ENCODE data around the gene C10orf67. TPM values are rescaled to one million over a fixed set of nuclear protein-coding genes. Genes with fewer than 3 reads are reported as not detected.

The C10orf67 gene
- total RNA-seq, 1 experiment from 2014 or later, result 0.21 TPM

- TF ChIP-seq, protein P1, sequence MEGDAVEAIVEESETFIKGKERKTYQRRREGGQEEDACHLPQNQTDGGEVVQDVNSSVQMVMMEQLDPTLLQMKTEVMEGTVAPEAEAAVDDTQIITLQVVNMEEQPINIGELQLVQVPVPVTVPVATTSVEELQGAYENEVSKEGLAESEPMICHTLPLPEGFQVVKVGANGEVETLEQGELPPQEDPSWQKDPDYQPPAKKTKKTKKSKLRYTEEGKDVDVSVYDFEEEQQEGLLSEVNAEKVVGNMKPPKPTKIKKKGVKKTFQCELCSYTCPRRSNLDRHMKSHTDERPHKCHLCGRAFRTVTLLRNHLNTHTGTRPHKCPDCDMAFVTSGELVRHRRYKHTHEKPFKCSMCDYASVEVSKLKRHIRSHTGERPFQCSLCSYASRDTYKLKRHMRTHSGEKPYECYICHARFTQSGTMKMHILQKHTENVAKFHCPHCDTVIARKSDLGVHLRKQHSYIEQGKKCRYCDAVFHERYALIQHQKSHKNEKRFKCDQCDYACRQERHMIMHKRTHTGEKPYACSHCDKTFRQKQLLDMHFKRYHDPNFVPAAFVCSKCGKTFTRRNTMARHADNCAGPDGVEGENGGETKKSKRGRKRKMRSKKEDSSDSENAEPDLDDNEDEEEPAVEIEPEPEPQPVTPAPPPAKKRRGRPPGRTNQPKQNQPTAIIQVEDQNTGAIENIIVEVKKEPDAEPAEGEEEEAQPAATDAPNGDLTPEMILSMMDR (IDR thresholded peaks at IDR 0.05; ENCODE audit: unreplicated experiment), result no peak
- POLR2A ChIA-PET, result interaction anchor here (0.7 to 0.8 kb wide), 2 partner anchors 23 to 401 kb away, joined by 3 to 5 read pairs; no protein-coding TSS in a partner anchor
- H3K4me1 Mint-ChIP-seq (ENCODE audit: insufficient read depth, unreplicated experiment), result peaks cover 17% of the 10 kb centered on the region
- CTCF ChIA-PET, result interaction anchor here (0.6 to 9.7 kb wide), 68 partner anchors 8 to 1399 kb away, joined by 3 to 141 read pairs (median 4); no protein-coding TSS in a partner anchor
- no peak overlapping the region for H3K27ac Mint-ChIP-seq (ENCODE audit: low read depth, unreplicated experiment)
- intact Hi-C loops (cut with micrococcal nuclease), result loop anchor here (2.0 to 10.0 kb wide), 7 partner anchors 135 to 1397 kb away; no protein-coding TSS in a partner anchor
- peak; percentile 50 for DNase-seq (ENCODE audit: unreplicated experiment)
- no TSS peak for BruUV-seq (replicated peaks)
- H3K9me3 Mint-ChIP-seq (ENCODE audit: unreplicated experiment), result no peaks in the 10 kb centered on the region
- H3K4me3 Mint-ChIP-seq (ENCODE audit: unreplicated experiment), result no peak overlapping the region
- H3K27me3 Mint-ChIP-seq (ENCODE audit: insufficient read depth, unreplicated experiment), result peaks cover 55% of the 10 kb centered on the region
- H3K36me3 Mint-ChIP-seq (ENCODE audit: insufficient read depth, unreplicated experiment), result no peaks in the 10 kb centered on the region
Observed at GRCh38 chr10:23157691-23158369, 186.8 kb downstream of the C10orf67 start.

- no peaks in the 10 kb centered on the region for H3K9me3 Mint-ChIP-seq (ENCODE audit: unreplicated experiment)
- DNase-seq (ENCODE audit: unreplicated experiment), result no peak
- peaks cover 17% of the 10 kb centered on the region for H3K4me1 Mint-ChIP-seq (ENCODE audit: insufficient read depth, unreplicated experiment)
- H3K4me3 Mint-ChIP-seq (ENCODE audit: unreplicated experiment), result no peak overlapping the region
- ChIA-PET POLR2A (no interaction called here), CTCF (interaction anchor here (0.6 to 9.7 kb wide), 35 partner anchors 8 to 1363 kb away, joined by 3 to 141 read pairs (median 7); no protein-coding TSS in a partner anchor)
- H3K27me3 Mint-ChIP-seq (ENCODE audit: insufficient read depth, unreplicated experiment), result peaks cover 50% of the 10 kb centered on the region
- BruUV-seq (replicated peaks), result no TSS peak
- intact Hi-C loops (cut with micrococcal nuclease), result loop anchor here (5.0 to 10.0 kb wide), 3 partner anchors 500 to 1398 kb away; no protein-coding TSS in a partner anchor
- no peak overlapping the region for H3K27ac Mint-ChIP-seq (ENCODE audit: low read depth, unreplicated experiment)
- H3K36me3 Mint-ChIP-seq (ENCODE audit: insufficient read depth, unreplicated experiment), result no peaks in the 10 kb centered on the region
- TF ChIP-seq, protein P1 (IDR thresholded peaks at IDR 0.05; ENCODE audit: unreplicated experiment), result no peak
Observed at GRCh38 chr10:23157239-23157681, 187.3 kb downstream of the C10orf67 start.

GRCh38 chr10:23156447-23157150, 188.0 kb downstream of the C10orf67 start:
- POLR2A ChIA-PET, result no interaction called here
- no peak for DNase-seq (ENCODE audit: unreplicated experiment)
- CTCF ChIA-PET, result interaction anchor here (0.6 to 9.7 kb wide), 19 partner anchors 10 to 1660 kb away, joined by 3 to 141 read pairs (median 4); no protein-coding TSS in a partner anchor
- Mint-ChIP-seq H3K4me3 (ENCODE audit: unreplicated experiment) (no peak overlapping the region), H3K27me3 (ENCODE audit: insufficient read depth, unreplicated experiment) (peaks cover 43% of the 10 kb centered on the region), H3K9me3 (ENCODE audit: unreplicated experiment) (no peaks in the 10 kb centered on the region), H3K36me3 (ENCODE audit: insufficient read depth, unreplicated experiment) (no peaks in the 10 kb centered on the region), H3K27ac (ENCODE audit: low read depth, unreplicated experiment) (no peak overlapping the region), H3K4me1 (ENCODE audit: insufficient read depth, unreplicated experiment) (peaks cover 17% of the 10 kb centered on the region)
- intact Hi-C loops (cut with micrococcal nuclease), result loop anchor here (5.0 to 10.0 kb wide), 3 partner anchors 501 to 1398 kb away; no protein-coding TSS in a partner anchor
- TF ChIP-seq, protein P1 (IDR thresholded peaks at IDR 0.05; ENCODE audit: unreplicated experiment), result no peak
- BruUV-seq (replicated peaks), result no TSS peak

GRCh38 chr10:23155169-23155568, 189.4 kb downstream of the C10orf67 start:
- TF ChIP-seq, protein P1 (IDR thresholded peaks at IDR 0.05; ENCODE audit: unreplicated experiment), result no peak
- Mint-ChIP-seq H3K9me3 (ENCODE audit: unreplicated experiment) (no peaks in the 10 kb centered on the region), H3K27ac (ENCODE audit: low read depth, unreplicated experiment) (no peak overlapping the region), H3K4me3 (ENCODE audit: unreplicated experiment) (no peak overlapping the region), H3K27me3 (ENCODE audit: insufficient read depth, unreplicated experiment) (peaks cover 29% of the 10 kb centered on the region), H3K4me1 (ENCODE audit: insufficient read depth, unreplicated experiment) (peaks cover 17% of the 10 kb centered on the region), H3K36me3 (ENCODE audit: insufficient read depth, unreplicated experiment) (no peaks in the 10 kb centered on the region)
- CTCF ChIA-PET, result interaction anchor here (0.5 to 9.7 kb wide), 7 partner anchors 8 to 1138 kb away, joined by 3 to 141 read pairs (median 3); no protein-coding TSS in a partner anchor
- POLR2A ChIA-PET, result no interaction called here
- BruUV-seq (replicated peaks), result no TSS peak
- intact Hi-C loops (cut with micrococcal nuclease), result loop anchor here (5.0 to 10.0 kb wide), 3 partner anchors 502 to 1400 kb away; no protein-coding TSS in a partner anchor
- DNase-seq (ENCODE audit: unreplicated experiment), result peak; percentile 67
